RPMI8226 (cell line): ENCODE data around the gene WIPF3.
"Not testable (repeated sequence)": the region's sequence is repeated elsewhere in the genome, so short reads cannot be mapped to it uniquely, and the experiment has no call there.

Experiments
- DNase-seq: peaks from one replicate; pipeline ENCODE4 v3.0.0-alpha.2; 2015

WIPF3 gene

DNA sequence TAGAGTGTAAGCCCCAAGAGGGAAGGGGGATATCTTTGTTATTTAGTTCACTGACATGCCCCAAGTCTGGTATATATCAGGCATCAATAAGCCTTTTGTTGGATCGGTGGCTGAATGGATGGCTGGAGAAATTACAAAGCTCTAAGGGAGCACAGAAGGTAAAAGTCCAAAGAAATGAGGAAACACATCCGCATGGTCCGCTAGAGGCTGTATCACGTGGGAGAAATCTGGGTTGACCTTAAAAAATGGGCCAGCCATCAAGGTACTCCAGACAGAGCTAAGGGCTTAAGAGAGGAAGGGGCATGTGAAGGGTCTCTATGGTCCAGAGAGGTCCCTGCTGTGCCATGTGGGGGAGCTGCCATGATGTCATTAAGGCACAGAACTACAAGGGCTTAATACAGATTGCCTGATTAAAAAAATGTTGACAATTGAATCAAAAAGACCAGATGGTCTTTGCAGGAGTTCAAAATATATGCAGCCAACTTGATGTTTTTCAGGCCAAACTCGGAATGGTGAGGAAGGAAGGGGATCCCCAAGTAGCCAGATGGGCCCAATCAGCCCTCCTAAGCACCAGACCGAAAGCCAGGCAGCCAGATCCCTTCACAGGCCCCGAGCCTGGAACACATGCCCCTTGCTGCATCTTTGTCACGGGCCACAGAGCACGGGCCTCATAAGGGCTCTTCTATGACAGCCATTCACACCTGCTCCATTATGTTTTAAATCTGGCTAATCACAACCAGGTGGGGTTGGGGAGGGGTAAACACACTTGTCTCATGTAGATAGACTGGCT is 151.4 kb downstream of the WIPF3 start:
- DNase-seq: no peak

- no peak for DNase-seq
Measured at GRCh38 chr7:29958667-29959358, 152.5 kb downstream of the WIPF3 start.

DNA sequence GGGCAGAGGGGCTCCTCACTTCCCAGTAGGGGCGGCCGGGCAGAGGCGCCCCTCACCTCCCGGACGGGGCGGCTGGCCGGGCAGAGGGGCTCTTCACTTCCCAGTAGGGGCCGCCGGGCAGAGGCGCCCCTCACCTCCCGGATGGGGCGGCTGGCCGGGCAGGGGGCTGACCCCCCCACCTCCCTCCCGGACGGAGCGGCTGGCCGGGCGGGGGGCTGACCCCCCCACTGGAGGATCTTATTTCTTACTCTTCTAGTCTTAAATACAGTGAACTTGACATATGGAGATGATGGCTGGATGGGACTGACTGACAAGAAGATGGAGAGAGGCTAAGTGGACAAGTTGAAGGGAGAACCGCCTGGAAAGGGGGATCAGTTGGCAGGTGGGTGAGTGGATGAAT is 155.3 kb downstream of the WIPF3 start:
- not testable (repeated sequence) for DNase-seq

DNA sequence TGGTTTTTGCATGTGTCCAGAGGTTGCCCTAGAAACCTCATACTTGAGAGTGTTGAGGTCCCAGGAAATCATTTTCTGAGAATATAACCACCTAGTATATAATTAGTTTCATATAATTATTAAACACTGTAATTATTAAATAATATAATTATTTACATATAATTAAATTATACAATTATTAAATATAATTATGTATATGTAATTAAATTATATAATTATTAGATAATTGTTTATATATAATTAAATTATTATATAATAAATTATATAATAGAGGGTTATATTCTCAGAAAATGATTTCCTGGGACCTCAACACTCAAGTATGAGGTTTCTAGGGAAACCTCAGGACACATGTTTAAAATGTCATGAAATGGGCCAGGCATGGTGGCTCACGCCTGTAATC is 155.7 kb downstream of the WIPF3 start:
- DNase-seq: no peak

DNA sequence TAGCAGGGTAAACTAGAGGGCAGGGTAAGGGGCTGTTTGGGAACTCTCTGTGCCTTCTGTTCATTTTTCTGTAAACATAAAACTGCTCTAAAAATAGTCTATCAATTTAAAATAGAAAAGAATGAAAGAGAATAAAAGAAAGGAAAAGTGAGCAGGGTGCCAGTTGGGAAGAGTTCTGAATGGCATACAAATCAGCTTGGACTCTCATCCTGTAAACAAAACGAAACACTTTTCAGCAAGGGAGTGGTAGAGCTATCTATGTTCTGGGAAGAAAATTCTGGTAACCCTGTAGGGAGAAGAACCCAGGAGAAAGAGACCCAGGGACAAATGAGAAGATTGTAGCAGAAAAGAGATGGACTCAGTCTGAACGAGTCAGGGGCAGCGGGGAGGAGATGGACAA is 158.7 kb downstream of the WIPF3 start:
- DNase-seq: no peak
